Pons (tissue), 1 donor: Measurements from ENCODE around the gene EMID1.

ENCODE experiments used
- DNase-seq: peaks from one replicate; pipeline ENCODE4 v3.0.0-alpha.2; 2016; ENCODE audit warnings: low spot score

Gene EMID1

DNA sequence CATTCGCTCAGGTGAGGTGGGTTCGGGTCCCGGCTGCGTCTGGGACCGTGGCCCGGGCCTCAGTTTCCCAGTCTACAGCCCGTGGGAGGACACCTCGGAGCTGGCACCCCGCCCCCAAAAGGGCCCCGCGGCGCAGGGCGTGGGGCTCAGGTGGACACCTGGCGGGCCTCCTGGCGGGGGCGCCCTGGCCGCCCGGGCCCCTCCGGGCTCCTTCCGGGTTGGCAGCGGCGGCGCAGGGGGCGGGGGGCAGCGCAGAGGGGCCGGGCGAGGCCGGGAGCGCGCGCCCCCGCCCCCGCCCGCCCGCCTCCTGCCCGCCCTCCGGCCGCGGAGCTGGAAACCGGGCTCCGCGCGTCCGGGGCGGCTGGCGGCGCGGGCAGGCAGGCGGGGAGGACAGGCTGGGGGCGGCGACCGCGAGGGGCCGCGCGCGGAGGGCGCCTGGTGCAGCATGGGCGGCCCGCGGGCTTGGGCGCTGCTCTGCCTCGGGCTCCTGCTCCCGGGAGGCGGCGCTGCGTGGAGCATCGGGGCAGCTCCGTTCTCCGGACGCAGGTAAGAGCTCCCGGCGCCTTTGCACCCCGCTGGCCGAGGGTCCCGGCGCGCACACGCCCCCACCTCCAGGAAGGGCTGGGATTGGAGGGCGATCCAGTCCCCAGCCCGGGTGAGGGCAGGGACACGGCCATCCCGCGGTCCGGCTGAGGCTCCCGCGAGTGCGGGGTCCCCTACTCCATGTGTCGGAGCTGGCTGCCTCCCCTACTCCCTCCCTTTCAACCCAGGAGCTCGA is at the start of gene EMID1:
EMID1 (plus strand) TSS at position 303 of the 778 bp plus-strand sequence; CDS start at position 446, 143 bp downstream.
- no peak for DNase-seq

DNA sequence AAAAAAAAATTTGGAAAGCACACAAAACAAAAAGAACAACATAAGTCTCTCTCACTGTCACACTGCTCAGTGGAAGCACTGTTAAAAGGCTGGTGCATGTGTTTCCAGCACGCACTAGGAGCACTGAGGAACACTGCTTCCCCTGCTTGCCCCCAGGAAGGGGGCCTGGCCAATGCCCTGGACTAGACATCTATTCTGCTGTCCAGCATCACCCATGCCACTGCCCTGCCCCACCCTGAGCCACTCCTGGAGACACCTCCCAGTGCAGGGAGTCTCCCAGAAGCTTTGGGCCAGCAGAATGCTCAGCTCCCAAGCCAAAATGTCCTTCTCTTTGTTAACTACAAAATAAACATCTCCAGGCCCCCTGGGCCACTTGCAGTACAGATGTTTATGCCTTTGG is 49.7 kb upstream of the EMID1 start:
- DNase-seq: no peak

DNA sequence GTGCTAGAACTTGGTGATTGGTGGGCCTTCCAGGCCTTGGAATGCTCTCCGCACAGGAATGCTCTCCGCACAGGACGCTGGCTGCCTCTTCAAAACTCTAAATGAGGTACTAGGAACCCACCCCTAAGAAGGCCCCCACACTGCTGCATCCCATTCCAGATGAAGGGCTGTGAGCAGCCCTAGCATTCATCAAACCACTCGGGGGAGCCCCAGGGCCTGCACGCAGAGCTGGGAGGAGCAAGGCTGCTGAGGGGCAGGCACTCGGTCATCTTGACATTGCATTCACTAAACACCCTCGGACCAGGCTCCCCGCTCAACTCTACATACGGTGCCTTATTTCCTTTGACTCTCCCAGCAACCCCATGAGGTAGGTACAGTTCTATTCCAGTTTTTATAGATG is 49.2 kb upstream of the EMID1 start:
- no peak for DNase-seq

- DNase-seq: no peak
Observed at GRCh38 chr22:29157759-29158535, 47.7 kb upstream of the EMID1 start.

- no peak for DNase-seq
Observed at GRCh38 chr22:29158546-29158945, 47.1 kb upstream of the EMID1 start.

- no peak for DNase-seq
Observed at GRCh38 chr22:29163808-29164207, 41.9 kb upstream of the EMID1 start.

GRCh38 chr22:29165321-29166060 is 40.2 kb upstream of the EMID1 start:
- DNase-seq: no peak

- DNase-seq: no peak
Observed at GRCh38 chr22:29166180-29166579, 39.5 kb upstream of the EMID1 start.

DNA sequence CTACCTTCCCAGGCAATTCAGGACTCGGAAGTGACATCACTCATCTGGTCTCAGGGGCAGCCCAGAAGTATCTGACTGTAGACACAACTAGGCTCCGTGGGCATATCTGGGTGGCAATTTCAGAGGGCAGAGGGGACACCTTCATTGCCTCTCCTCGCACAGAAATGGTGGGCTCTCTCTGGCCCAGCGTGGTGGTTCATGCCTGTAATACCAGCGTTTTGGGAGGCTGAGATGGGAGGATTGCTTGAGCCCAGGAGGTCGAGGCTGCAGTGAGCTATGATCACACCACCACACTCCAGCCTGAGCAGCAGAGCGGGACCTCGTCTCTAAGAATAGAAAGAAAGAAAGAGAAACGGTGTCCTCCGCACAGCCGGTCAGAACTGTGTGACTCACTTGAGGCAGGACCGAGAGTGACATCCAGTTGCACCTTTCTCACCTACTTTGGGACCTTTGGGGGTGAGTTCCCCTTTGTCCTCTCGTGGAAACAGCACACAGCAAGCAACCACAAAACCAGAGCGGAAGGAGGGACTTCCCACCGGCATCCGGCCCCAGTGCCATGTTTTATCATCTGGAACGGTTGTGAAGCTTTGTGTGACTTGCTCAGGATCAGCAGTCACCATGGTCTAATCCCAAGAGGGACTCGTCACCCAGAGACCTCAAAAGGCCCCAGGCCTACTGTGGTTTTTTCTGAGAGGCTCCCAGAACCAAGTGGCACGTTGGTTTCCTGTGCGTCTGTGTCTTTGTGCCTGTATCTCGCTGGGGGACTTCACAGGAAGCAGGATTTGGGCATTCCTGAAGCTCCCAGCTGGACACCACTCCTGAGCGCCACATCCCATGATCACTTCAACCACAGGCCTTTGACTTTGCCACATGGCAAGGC is 38.4 kb upstream of the EMID1 start:
- DNase-seq: no peak

DNA sequence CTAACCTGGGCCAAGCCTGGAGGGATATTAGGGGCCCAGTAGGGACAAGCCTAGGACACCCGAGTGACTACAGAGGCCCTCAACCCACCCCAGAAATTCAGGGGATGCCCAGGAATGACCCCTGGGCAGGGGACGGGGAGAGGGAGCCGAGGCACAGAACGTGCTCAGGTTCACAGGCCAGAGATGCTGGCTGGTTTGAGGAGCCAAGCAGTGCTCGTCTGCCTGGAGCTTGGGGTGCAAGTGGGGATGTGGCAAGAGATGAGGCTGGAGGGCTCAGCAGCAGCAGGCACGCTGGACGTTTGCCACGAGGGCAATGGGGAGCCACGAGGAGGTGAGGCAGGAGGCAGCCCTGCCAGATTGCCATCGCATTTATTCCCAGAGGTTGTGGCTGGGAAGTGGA is 34.0 kb upstream of the EMID1 start:
- no peak for DNase-seq

DNA sequence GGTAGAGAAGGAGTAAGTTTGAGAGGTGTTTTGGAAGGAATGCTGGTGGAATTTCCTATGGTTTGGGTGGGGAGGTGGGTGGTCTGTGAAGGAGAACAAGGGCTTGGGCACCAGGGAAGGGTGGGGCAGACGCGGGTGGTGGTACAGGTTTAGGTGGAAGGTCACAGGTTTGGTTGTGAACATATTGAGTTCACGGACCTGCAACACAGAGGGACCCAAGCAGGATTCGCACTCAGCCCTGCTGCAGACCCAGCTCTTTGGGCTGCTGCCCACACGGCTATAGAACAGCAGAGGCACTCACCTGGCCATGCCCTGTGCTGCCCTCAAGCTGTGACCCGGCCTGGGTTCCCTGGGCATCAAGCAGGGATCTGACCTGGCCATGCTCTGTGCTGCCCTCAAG is 33.5 kb upstream of the EMID1 start:
- no peak for DNase-seq

- no peak for DNase-seq
Observed at GRCh38 chr22:29175312-29175835, 30.3 kb upstream of the EMID1 start.

- peak; percentile 39 for DNase-seq
Observed at GRCh38 chr22:29183971-29184848, 21.5 kb upstream of the EMID1 start.

- DNase-seq: no peak
Observed at GRCh38 chr22:29184849-29185490, 20.7 kb upstream of the EMID1 start.

GRCh38 chr22:29186302-29186701 is 19.4 kb upstream of the EMID1 start:
- no peak for DNase-seq

- no peak for DNase-seq
Observed at GRCh38 chr22:29187831-29188230, 17.9 kb upstream of the EMID1 start.

GRCh38 chr22:29190051-29190450 is 15.6 kb upstream of the EMID1 start:
- DNase-seq: no peak

GRCh38 chr22:29190918-29191317 is 14.8 kb upstream of the EMID1 start:
- DNase-seq: no peak

- no peak for DNase-seq
Observed at GRCh38 chr22:29193021-29193420, 12.7 kb upstream of the EMID1 start.

GRCh38 chr22:29194184-29194583 is 11.5 kb upstream of the EMID1 start:
- no peak for DNase-seq
